ENCODE data around the gene SH3PXD2A. TPM values are rescaled to one million over a fixed set of nuclear protein-coding genes. Genes with fewer than 3 reads are reported as not detected.

The SH3PXD2A gene
- total RNA-seq, 1 donor from 2014 or later = 35.2 TPM

DNA sequence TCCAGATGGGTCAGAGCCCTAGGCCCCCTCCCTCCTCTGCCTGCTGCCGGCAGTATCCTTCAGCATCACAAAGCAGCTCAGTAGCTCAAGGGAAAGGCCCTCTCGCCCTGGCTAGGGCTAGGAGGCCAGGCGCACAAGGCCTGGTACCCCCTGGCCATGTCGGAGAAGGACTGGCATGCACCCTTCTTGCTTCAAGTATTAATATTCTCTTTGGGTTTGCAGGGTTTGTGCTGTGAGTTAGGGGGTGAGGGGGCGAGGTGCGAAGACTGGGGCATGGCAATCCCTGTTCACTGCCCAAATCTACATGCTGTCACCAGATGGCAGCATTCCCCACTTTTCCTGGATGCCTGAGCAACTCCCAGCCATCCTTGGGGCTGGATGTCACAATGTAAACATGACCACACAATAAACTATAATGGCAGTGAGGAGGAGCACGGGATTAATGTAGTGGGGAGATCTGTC is 256.7 kb downstream of the SH3PXD2A start:
- Histone ChIP-seq H3K9me3 (no peaks in the 10 kb centered on the region), H3K36me3 (peaks cover 12% of the 10 kb centered on the region), H3K4me1 (no peaks in the 10 kb centered on the region), H3K4me3 (no peak overlapping the region), H3K27ac (no peak overlapping the region), H3K27me3 (no peaks in the 10 kb centered on the region)
- DNase-seq (no peak), ATAC-seq (peak; percentile 71)
- peak; percentile 54 for TF ChIP-seq CTCF (IDR thresholded peaks at IDR 0.05)
- intact Hi-C loops (cut with DNase I) = no loop called here

DNA sequence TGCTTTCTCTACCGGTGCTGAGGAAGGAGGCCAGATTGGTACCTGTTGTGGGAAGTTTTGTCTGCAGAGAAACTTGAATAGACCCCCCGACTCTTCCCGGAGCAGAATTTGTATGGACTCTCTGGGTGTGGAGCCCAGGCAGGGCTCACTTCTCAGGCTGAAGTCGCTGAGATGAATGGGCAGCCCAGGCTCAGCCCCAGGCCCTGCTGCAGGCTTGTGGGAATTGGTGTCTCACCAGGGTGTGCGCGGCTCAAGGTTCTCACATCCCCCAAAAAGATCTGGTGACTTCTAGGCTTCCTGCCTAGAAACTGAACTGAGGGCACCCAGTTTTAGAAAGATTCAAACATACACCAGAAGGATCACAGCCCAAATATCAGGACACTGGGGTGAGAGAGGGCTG is 258.4 kb downstream of the SH3PXD2A start:
- H3K27ac ChIP-seq = no peak overlapping the region
- ATAC-seq (no peak), DNase-seq (no peak)
- intact Hi-C loops (cut with DNase I) = no loop called here
- TF ChIP-seq CTCF (IDR thresholded peaks at IDR 0.05) = no peak
- H3K36me3 ChIP-seq = peaks cover 5% of the 10 kb centered on the region
- no peaks in the 10 kb centered on the region for H3K4me1 ChIP-seq
- no peaks in the 10 kb centered on the region for H3K27me3 ChIP-seq
- H3K4me3 ChIP-seq = no peak overlapping the region
- H3K9me3 ChIP-seq = no peaks in the 10 kb centered on the region

DNA sequence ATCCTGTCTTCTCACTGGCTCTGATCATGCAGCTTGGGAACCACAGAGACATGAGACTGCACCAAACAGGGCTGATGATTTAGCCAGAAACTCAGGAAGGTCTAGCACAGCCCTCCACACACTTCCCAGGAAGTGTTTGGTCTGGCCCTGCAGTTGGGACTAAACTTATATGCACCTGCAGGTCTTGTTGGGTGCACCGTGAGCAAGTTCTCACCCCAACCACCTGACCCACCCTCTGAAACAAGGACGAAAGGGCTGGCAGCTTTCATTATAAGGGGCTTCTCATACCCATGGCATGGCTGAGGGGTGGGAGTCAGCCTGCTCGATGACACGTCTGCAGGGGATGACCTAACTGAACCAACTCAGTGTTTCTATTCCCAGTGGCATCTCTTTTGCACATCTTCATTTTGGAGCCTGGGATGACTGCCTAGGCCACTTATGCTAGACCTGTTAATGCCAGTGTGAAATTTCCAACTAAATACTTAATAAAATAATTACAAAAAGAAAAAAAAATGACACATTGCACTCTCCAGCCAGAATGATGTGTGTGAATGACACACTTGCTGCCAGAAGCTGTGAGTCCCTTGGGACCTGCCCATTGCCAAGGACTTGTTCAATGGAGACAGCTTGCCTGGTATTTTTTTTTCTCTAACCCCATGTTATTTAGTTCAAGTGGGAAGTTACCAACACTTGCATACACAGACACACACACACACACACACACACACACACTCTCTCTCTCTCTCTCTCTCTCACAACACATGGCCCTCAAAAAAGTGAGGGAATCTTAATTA is 259.2 kb downstream of the SH3PXD2A start:
- Histone ChIP-seq H3K4me3 (no peak overlapping the region), H3K4me1 (no peaks in the 10 kb centered on the region), H3K27me3 (no peaks in the 10 kb centered on the region), H3K9me3 (no peaks in the 10 kb centered on the region), H3K27ac (no peak overlapping the region), H3K36me3 (peaks cover 4% of the 10 kb centered on the region)
- DNase-seq (no peak), ATAC-seq (no peak)
- no peak for TF ChIP-seq CTCF (IDR thresholded peaks at IDR 0.05)
- intact Hi-C loops (cut with DNase I) = no loop called here

GRCh38 chr10:103593022-103593570 is 262.3 kb downstream of the SH3PXD2A start:
- H3K27me3 ChIP-seq = no peaks in the 10 kb centered on the region
- TF ChIP-seq CTCF (IDR thresholded peaks at IDR 0.05) = no peak
- intact Hi-C loops (cut with DNase I) = no loop called here
- no peak overlapping the region for H3K27ac ChIP-seq
- DNase-seq (no peak), ATAC-seq (no peak)
- H3K36me3 ChIP-seq = no peaks in the 10 kb centered on the region
- no peak overlapping the region for H3K4me3 ChIP-seq
- no peaks in the 10 kb centered on the region for H3K4me1 ChIP-seq
- no peaks in the 10 kb centered on the region for H3K9me3 ChIP-seq

GRCh38 chr10:103592186-103593021 is 263.0 kb downstream of the SH3PXD2A start:
- intact Hi-C loops (cut with DNase I) = no loop called here
- Histone ChIP-seq H3K27ac (no peak overlapping the region), H3K36me3 (no peaks in the 10 kb centered on the region), H3K9me3 (no peaks in the 10 kb centered on the region), H3K4me1 (no peaks in the 10 kb centered on the region), H3K4me3 (no peak overlapping the region), H3K27me3 (no peaks in the 10 kb centered on the region)
- DNase-seq = no peak
- peak; percentile 48 for TF ChIP-seq CTCF (IDR thresholded peaks at IDR 0.05)
- ATAC-seq = peak; percentile 58
